ENCODE measurements around the gene EFCAB6. TPM values are rescaled to one million over a fixed set of nuclear protein-coding genes. Genes with fewer than 3 reads are reported as not detected.

Gene EFCAB6
- total and polyA plus RNA-seq, 9 of the 15 experiments (the other 6 are each of a cell fraction or from before 2014, with no cell fraction given) = 0.06 TPM; not detected in 8

DNA sequence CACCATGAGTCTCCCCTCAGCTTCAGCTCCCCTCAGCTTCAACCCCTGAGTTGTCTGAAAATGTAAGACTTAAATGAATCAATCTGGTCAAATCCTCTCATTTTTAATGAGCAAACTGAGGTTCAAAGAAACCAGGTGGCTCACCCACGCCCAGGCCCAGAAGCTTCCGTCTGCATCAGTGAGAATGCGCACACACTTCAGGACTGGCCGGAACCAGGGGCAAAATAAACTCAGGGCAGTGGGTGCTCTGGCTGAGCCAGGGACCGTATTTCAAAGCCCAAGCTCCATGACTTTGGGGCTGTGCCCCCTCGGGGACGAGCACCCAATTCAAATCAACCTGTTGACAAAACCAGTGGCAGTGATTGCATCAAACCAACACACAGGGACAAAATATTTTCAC is 47.1 kb upstream of the EFCAB6 start:
- no TSS peak for BruUV-seq (replicated peaks)
- FAIRE-seq = no peak
- Histone ChIP-seq H3K9me3 (replicated peaks; ENCODE audit: control insufficient read depth, insufficient read depth, low read depth, low read length) (no peaks in the 10 kb centered on the region), H3K27ac (ENCODE audit: extremely low read depth, low read depth, low read length) (no peak overlapping the region), H2AFZ (ENCODE audit: low read depth, low read length) (no peak overlapping the region), H3K4me1 (replicated peaks in 1 of 2; ENCODE audit: control insufficient read depth in 2 of 2, insufficient read depth in 2 of 2, low read length in 2 of 2) (peaks cover 0 to 4% of the 10 kb centered on the region in 2 experiments; a peak in 1 of 5 replicates), H3K36me3 (ENCODE audit: control insufficient read depth, insufficient read depth, low read length) (no peaks in the 10 kb centered on the region), H3K9me1 (ENCODE audit: control insufficient read depth, insufficient read depth, low read length) (no peaks in the 10 kb centered on the region), H4K20me1 (replicated peaks; ENCODE audit: control insufficient read depth, insufficient read depth, low read length) (no peaks in the 10 kb centered on the region; the same call in 1 of the 2 replicates), H3K9ac (ENCODE audit: insufficient read depth in 1 of 2, low read depth in 2 of 2, low read length in 2 of 2) (no peak overlapping the region), H3K27me3 (ENCODE audit: control insufficient read depth in 2 of 2, insufficient read depth in 2 of 2, low read length in 2 of 2) (peaks cover 0 to 39% of the 10 kb centered on the region in 2 experiments; a peak in 3 of 5 replicates), H3K79me2 (ENCODE audit: control insufficient read depth, insufficient read depth, low read length) (no peaks in the 10 kb centered on the region), H3K4me2 (ENCODE audit: insufficient read depth, low read length) (no peak overlapping the region), H3K4me3 (no peak overlapping the region)
- DNase-seq (ENCODE audit: extremely low read depth in 1 of 4, low spot score in 3 of 4) = no peak
- in situ Hi-C loops (cut with MboI) (no loop called here), intact Hi-C loops (cut with micrococcal nuclease) (no loop called here)
- 0% methylated on average over 5 of the region's 7 CpGs for WGBS (ENCODE audit: insufficient coverage, low coverage, missing lambda C conversion rate)
- ATAC-seq = no peak
- TF ChIP-seq SREBF1 (IDR thresholded peaks at IDR 0.05; ENCODE audit: borderline replicate concordance, low read depth, low read length) (no peak), CBX8 (IDR thresholded peaks at IDR 0.05; ENCODE audit: borderline replicate concordance, extremely low read depth, low read depth, low read length, poor library complexity, severe bottlenecking) (no peak), CGGBP1 (CRISPR knock-in tag; IDR thresholded peaks at IDR 0.05) (no peak), SIX5 (IDR thresholded peaks at IDR 0.05; ENCODE audit: borderline replicate concordance in 1 of 2, insufficient read depth in 1 of 2, low read depth in 1 of 2, low read length in 2 of 2) (no peak), NR2F6 (CRISPR knock-in tag; IDR thresholded peaks at IDR 0.05) (no peak), NCOR1 (IDR thresholded peaks at IDR 0.05) (no peak), TAF1 (IDR thresholded peaks at IDR 0.05; ENCODE audit: control insufficient read depth, extremely low read depth, insufficient read depth, low read length, severe bottlenecking) (no peak), NR1H2 (CRISPR knock-in tag; IDR thresholded peaks at IDR 0.05) (no peak), RERE (CRISPR knock-in tag; IDR thresholded peaks at IDR 0.05; ENCODE audit: borderline replicate concordance) (no peak), SETDB1 (IDR thresholded peaks at IDR 0.05; ENCODE audit: low read length) (no peak), ARID2 (IDR thresholded peaks at IDR 0.05) (no peak), TRIM28 (IDR thresholded peaks at IDR 0.05) (no peak), SMARCB1 (IDR thresholded peaks at IDR 0.05; ENCODE audit: insufficient read length, low read depth) (no peak), ZNF140 (CRISPR knock-in tag; IDR thresholded peaks at IDR 0.05) (no peak), ZC3H11A (IDR thresholded peaks at IDR 0.05; ENCODE audit: low read depth, low read length) (no peak), MYNN (IDR thresholded peaks at IDR 0.05) (no peak), MYNN (CRISPR knock-in tag; IDR thresholded peaks at IDR 0.05) (no peak)
- ChIA-PET CTCF (ENCODE audit: low intra/inter-chr PET ratio) (no interaction called here), POLR2A (no interaction called here)

Data from K562 (cell line).